Measurements from ENCODE around the gene GAK.

GAK gene

GRCh38 chr4:887034-887763 is 44.9 kb downstream of the GAK start:
- DNase-seq, result no peak

DNA sequence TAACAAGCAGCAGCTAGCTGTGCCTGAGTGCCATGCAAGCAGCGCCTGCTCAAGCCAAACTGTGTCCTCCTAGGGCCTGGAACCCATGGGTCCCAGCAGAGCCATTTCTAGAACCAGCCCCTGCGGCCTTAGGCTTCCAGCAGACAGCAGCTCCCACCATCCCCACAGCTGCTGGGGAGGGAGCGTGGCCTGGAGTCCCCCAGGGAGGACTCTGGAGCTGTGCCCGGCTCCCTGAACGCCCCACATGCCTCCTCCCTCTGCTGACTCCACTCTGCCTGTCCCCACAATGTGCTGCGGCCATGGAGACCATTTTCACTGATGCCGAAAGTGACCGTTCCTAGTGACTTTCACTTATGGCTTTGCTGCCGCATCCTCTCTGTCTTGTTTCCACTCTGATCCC is 45.9 kb downstream of the GAK start:
- DNase-seq, result no peak

GRCh38 chr4:885353-885752 is 46.8 kb downstream of the GAK start:
- DNase-seq, result no peak

DNA sequence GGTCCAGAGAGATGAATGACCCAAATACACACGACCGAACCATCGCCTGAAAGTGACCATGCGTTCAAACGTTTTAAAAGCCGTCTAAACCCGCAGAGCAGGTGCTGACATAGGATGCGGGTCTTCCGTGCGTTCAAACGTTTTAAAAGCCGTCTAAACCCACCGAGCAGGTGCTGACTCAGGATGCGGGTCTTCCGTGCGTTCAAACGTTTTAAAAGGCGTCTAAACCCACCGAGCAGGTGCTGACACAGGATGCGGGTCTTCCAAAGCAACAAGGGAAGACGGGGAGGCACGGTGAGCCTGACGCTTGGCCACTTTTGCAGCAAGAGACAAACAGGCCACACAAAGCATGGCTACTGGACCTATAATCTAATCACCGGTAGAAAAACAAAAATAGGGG is 47.2 kb downstream of the GAK start:
- DNase-seq, result no peak

DNA sequence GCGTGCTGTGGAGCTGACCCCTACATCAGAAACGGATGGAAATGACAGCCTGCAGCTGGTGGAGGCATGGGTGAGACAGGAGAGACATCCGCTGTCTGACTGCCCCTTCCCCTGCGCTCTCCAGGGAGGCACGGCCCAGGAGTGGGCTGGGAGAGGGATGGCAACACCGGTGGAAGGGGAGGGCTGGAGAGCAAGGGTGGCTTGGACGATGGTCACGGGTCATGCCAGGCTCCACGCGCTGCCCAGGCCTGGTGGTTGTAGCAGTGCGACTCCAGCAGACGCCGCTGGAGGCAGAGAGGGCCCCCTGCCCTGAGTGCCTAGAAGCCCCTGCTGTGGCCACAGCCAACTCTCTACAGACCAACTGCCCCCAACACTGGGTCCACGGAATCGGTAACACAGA is 47.9 kb downstream of the GAK start:
- DNase-seq, result no peak

GRCh38 chr4:883377-884095 is 48.6 kb downstream of the GAK start:
- DNase-seq, result no peak

DNA sequence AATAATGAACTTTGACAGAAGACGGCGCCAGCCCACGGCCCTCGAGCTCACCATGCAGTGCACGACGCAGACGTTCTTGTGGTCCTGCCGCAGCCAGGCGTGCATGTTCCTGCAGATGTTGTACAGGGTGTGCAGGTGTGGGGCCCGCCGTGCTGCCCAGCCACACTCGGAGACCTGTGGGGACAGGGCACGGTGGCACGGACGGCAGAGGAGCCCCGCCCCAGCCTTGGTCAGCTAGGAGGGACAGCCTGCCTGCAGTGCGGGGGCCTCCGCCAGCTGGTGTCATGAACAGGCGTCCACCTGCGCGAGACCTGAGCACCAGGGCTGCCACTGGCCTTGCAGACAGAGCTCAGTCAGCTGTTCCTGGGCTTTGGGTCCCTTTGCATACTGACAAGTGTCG is 49.5 kb downstream of the GAK start:
- no peak for DNase-seq

DNA sequence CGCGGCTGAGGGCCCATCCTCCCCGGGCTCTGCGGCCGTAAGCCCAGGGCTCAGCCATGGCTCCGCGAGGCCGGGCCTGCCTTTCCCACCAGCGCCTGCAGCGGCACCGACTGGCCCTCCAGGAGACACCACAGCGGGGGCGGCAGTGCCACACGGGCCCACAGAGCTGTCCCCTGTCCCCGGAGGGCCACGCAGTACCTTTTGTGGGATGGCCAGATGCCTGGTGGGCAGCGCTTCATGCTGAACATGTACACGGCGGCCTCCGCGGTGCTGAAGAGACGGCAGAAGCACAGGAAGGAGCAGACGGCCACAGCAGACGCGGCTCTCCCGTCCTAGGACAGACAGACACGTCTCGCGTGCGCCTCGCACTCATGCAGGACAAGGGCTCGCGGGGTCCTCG is 50.4 kb downstream of the GAK start:
- no peak for DNase-seq

DNA sequence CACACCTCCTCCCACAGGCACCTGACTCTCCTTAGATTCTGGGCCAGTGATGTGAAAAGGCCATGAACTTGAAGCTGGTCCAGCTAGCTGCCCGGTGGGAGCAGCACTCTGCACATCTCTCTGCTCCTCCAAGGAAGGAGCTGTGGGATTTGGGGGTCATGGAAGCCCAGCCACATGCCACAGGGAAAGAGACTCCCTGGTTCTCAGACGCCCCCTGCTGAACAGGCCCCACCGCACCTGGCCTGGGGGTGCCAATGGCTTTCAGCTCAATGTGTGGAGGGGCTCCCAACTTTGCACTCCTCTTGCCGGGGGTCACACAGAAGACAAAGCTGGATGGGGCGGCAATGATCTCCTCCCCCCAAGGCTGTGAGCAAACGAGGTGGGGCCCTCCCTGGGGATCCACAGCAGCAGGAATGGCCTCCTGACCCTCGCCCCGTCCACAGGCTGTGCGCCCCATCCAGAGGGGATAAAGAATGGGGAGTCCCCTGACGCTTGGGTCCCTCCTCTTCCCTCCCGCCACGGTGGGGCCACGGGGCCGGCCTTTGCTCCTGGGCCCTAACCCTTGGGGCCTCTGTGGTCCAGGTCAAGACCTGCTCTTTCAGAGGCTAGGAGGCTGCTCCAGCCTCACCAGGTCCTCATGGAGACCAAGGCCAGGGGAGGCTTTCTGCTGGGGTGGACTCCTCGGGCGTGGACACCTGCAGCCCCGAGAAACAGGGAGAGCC is 51.3 kb downstream of the GAK start:
- no peak for DNase-seq

- no peak for DNase-seq
Measured at GRCh38 chr4:879729-880077, 52.4 kb downstream of the GAK start.

- no peak for DNase-seq
Measured at GRCh38 chr4:878796-879728, 53.1 kb downstream of the GAK start.

GRCh38 chr4:877502-877901 is 54.6 kb downstream of the GAK start:
- DNase-seq, result no peak

DNA sequence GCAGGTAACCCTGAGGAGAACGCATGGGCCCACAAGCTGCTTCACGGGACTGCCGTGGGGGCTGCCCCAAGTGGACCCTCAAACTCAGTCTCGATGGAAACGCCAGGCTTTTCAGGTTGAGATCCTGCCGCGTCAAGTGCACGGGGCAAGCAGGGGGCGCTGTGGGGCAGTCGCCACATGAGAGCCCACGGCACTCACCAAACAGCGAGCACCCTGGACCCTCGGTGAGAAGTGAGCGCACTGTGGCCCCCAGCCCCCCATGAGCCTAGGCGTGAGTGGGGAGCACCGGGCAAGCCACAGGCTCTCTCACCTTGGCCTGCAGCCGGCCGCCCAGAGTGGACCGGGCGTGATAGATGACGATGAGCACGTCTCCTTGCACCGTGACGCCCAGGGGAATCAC is 55.3 kb downstream of the GAK start:
- no peak for DNase-seq

GRCh38 chr4:875818-876423 is 56.2 kb downstream of the GAK start:
- DNase-seq, result no peak

DNA sequence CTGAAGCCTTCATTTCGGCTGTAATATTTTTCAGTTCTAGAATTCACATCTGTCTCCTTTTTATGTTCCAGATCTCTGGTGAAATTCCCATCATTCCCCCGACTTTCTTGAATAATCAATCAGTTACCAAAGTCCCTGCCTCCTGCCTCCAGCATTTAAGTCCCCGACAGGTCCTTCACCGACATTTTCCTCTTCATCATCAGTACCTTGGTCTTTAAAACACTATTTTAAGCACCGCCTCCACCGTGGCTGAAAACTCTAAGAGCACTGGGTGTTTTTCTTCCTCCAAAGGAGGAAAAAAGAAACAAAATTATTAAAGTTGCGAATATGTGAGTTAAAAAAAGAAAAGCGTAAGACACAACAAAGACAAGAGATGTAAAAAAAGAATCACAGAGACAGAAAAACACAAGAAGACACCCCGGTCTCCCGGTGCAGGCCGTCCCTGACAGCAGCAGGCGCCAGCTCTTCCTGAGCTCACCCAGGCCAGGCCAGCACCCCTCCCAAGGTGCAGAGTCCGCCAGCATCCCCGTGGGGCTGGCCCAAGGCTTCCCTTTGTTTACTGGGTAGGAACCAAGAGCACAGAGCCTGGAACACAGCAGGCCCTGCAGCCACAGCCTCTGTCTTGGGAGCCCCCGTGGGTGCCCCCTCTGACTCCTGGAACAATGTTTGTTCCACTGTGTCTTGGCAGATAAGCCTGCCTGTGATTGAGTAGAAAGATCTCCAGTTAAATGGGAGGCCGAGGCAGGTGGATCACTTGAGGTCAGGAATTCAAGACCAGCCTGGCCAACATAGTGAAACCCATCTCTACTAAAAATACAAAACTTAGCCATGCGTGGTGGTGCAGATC is 56.9 kb downstream of the GAK start:
- DNase-seq, result no peak

GRCh38 chr4:874056-874455 is 58.1 kb downstream of the GAK start:
- DNase-seq, result no peak

GRCh38 chr4:872241-872981 is 59.7 kb downstream of the GAK start:
- DNase-seq, result no peak

DNA sequence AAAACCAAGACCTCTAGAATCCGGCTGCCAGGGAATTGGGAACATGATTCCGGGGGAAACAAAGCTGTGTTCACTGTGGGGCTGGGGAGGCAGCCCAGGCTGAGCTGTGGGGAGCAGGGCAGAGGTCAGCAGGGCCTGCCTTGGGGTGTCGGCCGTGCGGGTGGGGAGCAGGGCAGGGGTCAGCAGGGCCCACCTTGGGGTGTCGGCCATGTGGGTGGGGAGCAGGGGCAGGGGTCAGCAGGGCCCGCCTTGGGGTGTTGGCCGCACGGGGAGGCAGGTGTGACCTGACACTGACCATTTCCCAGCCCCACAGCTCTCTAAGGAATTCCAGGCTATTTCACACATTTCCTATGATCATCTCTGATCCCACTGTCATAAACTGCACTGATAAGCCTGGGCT is 60.6 kb downstream of the GAK start:
- DNase-seq, result no peak

DNA sequence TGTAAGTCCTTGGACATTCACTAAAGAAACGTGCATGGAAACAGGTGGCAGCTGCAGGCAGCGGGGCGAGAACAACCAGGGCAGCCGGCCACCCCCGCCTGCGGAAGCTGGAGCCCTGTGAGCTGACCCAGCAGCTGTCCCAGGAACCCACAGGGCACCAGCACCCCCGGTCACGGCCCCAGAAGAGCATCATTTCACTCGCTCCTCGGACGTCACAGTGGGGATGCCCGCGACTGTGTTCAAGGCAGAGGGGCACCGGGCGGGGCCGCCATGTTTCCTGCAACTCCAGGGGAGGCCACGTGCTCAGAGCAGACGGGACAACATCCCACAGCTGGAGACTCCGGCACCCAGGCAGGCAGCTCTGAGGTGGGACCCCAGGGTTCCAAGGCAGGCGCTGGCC is 61.2 kb downstream of the GAK start:
- no peak for DNase-seq

GRCh38 chr4:869776-870175 is 62.3 kb downstream of the GAK start:
- no peak for DNase-seq

GRCh38 chr4:868421-868820 is 63.7 kb downstream of the GAK start:
- no peak for DNase-seq
